Ammon's horn (tissue), 1 donor: ENCODE data around the gene PNMA8B.
A peak's percentile ranks its signal among the peaks of the same experiment; 100 is the strongest.

Source experiments
- DNase-seq: peaks from one replicate; pipeline ENCODE4 v3.0.0-alpha.2; 2016; ENCODE audit warnings: low spot score

The PNMA8B gene

DNA sequence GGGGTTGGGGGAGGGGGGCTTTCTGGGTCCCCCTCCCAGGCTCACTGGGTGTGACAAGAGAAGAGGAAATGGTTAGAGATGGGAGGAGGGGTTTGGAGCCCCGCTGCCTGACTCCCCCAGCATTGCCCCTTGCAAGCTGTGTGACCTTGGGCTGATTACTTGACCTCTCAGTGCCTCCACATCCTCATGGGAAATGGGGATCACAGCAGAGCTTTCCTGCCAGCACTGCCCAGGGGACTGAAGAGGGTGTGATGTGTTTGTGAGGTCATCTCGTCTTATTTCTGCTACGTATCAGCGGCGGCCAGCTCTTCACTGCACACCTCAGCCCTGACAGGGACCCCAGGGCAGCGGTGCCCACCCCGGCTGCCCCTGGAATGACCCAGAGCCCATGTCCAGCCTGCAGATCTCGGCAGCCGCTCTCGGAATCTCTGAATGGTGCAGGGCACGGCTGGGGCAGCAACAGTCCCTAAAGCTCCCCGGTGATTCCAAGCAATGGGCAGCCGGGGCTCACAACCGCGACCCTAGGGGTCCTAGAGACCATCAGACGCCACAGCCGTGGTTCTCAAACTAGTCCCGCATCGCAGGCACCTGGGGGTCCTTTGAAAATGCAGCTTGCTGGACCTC is 8.4 kb downstream of the PNMA8B start:
- DNase-seq: no peak

DNA sequence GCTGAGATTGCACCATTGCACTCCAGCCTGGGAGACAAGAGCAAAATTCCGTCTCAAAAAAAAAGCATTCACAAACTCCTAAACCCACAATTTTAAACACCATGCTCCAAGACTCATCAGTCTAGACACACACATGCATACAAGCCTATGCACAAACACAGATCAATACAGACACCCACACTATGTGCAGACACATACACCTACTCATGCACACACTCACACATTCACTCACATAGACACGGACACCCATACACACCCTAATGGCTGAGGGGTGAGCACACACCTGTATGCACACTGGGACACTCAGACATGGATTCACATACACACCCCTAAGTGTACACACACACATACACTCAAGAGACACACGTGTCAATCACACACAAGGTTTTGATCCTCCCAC is 9.3 kb downstream of the PNMA8B start:
- no peak for DNase-seq

DNA sequence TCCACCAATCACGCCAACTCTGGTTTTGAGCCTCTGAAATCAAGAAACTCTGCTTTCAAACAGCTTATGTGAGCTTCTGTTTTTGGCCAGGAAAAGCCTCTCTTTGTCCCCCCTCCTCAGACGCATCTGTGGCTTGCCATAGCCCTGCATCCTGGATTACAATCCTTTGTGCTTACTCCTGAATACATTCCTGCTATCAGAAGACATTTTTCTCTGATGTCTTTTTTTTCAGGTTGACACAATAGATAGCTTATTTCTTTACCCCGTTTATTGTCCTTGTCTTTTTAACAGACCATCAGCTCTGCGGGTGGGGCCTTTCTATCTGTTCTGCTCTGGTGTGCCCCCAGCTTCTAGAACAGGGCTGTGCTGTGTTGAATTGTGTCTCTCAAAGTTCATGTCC is 11.0 kb downstream of the PNMA8B start:
- no peak for DNase-seq

DNA sequence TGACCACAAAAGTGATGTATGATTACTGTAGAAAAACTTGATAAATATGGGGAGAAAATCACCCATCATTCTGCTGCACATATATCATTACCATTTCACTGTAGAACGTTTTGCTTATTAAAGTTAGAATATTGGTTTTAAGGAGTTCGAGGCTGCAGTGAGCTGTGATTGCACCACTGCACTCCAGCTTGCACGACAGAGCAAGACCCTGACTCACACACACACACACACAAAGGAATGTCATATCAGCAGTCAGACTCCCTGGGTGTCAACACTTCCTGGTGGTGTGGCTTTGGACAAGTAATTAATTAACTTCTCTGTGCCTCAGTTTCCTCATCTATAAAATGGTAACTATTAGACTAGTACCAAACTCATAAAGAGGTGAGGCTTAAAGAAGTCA is 13.0 kb downstream of the PNMA8B start:
- no peak for DNase-seq

DNA sequence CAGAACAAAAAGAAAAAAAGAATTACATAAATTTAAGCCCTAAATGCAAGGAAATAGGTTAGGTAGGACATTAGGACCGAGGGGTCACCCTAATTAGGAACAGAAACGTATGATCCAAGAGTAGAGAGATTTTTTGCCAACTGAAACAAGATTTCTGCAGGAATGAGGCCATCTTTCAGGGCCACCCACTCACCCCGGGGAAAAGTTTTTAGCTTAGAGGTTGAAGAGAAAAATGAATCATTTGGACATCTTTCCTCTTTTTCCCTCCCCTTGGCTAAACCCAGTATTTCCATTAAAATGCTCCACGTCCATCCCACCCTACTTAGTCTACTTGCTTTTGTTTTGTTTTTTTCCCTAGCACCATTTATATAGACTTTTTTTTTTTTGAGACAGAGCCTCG is 13.7 kb downstream of the PNMA8B start:
- no peak for DNase-seq

DNA sequence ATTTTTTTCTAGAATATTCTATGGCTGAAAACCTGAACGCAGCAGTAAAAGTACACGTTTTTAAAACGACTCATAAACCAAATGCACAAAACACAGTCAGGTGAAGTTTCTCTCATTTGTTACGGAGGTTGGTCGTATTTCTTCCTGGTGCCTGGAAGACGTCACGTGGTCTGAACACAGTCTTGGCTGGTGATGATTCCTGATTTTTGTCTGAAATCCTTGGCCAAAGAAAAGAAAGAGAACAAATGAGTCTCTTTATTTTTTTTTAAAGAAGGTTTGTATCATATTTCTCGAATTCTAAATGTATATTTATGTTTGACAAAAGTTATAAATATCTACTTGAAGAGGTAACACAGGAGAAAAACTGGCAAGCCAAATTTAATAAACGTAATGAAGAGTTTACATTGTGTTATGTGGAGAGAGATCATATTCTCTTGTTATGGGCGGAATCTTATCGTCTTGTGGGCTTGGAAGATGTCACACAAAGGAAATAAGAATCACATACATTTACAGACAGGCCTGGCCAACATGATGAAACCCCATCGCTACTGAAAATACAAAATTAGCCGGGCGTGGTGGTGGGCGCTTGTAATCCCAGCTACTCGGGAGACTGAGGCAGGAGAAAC is 14.3 kb downstream of the PNMA8B start:
- DNase-seq: no peak

DNA sequence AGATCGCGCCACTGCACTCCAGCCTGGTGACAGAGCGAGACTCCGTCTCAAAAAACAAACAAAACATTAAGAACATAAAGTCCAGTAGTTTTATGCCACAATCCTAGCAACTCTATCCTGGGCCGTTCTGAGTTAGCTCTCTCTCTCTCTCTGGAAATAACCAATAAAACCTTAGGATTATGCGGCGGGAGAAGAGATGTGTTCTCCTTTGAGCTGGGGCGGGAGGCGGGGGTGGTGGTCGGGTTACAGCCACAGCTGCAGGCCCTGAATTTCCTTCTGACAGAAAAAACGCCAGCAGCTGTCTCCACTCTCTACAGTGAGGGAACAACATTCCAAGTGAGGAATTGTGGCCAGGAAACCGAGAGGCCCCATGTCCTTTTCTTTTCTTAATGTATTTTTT is 15.3 kb downstream of the PNMA8B start:
- no peak for DNase-seq

DNA sequence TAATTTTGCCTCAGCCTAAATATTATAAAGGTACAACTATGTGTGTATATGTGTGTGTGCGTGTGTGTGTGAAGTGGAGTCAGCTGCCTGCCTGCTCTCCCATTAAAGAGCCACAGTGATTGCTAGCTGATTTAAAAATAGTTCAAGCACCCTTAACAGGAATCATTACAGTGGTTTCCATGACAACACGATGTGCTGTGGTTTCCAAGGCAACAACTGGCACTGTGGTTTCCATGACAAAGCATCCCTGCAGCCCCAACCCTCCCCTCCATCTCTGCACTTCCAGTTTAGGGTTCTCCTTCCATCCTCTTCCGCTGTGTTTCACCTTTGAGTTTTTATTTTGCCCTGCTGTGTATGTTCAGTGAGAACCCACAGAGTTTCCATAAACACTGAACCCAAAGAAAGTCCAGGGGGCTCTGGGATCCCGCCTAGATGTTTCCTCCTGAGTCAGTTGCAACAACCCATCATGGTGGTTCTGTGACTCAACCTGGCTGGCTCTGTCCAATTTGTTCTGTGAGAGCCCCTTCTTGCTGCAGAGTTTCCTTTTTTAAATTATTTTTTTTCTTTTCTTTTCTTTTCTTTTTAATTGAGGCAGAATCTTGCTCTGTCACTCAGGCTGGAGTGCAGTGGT is 17.2 kb downstream of the PNMA8B start:
- peak; percentile 89 for DNase-seq

DNA sequence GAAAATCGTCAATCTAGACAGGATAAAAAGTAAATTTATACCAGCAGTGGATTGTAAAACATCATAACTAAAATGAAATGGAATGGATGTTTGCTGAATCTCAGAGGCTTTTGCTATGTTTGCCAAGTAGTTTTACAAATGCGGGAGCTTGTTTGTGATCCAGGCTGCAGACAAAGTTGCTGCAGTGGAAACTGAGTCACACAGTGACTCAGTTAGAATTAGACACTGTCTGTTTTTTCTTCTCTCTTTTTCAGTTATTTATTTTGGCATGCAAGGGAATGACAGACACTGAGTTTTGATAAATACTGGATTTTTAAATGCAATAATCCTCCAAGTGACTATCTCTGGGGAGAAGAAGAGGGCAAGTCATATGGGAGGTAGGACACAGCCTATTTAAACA is 19.7 kb downstream of the PNMA8B start:
- DNase-seq: no peak

DNA sequence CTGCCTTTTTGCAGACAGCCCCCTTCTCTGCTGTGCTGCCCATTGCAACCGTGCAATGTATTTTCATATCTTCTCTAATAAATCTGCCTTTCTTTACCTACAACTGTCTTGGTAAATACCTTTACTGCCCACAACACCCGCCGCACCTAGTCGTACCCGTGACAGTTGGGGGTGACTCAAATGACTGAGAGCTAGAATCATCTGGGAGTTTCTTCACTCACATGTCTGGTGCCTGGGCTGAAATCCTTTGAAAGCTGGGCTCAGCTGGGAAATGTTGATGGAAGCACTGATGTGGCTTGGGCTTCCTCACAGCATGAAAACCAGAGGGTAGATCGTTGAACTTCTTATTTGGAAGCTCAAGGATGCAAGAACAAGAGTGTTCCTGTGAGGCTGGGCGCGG is 21.5 kb downstream of the PNMA8B start:
- no peak for DNase-seq

DNA sequence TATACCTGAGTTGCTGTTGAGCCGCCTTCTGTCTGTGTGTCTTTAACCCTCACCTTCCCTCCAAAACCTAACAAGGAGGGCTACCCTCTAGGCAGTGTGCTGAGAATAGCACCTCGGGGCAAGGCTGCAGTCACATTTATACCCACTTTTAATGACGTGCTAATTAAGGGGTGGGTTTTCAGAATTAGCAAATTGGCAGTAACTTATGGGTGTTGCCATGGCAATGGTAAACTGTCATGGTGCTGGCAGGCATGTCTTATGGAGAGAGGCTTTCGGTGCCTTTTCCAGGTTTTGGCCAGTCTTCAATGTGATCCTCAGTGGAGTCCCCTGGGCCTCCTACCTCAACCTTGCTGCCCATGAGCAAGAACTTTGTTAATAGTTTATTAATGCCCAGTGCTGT is 23.1 kb downstream of the PNMA8B start:
- no peak for DNase-seq

DNA sequence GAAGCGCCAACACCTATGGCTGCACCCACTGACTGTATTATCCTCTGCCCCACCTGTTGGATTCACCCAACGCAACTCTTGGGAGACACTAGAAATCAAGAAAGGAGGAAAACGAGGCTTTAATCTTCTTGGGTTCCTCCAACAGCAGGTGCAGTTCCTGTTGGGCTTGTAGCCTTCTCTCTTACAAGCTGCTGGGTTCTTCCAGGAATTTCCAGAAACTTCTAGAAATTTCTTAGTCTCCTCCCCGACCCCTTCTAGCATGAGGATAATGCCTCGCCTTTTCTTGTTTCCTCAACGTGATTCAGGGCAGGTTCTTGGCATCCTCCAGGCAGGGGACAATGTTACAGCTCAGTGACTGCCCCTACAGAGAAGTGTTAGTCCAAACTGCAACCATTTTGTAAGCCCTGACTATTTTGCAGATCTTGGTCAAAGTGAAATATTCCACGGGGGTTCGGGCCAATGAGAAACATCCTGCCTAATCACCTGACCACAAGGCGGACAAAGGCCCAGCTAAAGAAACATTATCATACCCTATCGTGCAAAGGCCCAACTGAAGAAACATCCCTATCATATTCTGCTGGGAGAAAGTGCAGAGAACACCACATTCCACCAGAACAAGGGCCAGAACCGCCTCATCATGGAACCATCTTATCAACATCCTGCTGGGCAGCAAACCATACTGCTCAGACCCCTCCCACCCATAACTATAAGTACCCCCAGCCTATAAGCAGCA is 23.7 kb downstream of the PNMA8B start:
- DNase-seq: no peak

DNA sequence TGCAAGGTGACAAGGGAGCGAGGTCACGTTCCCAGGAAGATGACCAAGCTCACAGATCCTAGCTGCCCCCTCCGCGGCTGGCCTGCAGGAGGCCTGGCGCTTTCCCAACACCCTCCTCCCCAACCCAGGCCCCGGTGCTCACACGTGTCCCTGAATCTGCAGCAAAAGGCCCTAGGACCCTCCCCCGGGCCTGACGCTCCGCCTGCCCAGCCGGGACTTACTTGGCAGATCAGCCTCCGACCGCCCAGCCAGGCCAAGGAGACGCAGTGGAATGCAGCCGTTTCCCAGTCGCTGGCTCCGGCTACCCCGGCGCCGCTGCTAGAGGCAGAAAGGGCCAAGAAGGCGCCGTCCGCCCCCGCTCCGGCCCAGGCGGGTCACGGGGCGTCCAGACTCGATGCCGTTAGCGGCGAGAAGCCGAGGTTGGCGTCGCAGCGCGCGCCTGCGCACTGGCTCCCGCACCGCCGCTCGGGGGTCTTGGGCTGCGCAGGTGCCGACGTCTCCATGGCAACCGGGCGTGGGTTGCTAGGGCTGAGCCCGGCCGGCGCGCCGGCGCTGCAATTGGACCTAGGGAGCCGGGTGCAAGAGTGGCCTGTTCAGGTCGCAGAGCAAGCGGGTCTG is 24.4 kb downstream of the PNMA8B start, which contains the start of gene PNMA8A:
PNMA8A (minus strand) TSS at position 448 of the 618 bp plus-strand sequence. CDS start 528 bp downstream, outside the sequence.
- DNase-seq: peak; percentile 84

DNA sequence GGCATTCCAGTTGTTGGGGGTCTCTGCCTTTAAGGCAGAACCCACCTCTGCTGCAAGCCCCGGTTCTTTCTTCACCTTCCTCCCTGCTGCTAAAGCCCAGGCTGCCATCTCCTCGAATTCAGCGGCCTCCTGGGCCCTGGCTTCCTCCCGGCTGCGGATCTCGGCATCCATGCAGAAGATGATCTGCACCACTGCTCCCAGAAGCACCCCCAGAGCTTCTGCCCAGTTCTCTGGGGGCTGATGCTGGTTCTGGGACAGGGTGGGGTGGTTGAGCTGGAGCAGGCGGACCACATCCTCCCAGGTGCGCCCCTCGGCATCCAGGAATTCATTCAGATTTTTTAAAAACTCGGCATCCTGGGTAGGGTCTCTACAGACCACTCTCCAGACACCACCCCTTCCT is 25.3 kb downstream of the PNMA8B start:
- DNase-seq: no peak

DNA sequence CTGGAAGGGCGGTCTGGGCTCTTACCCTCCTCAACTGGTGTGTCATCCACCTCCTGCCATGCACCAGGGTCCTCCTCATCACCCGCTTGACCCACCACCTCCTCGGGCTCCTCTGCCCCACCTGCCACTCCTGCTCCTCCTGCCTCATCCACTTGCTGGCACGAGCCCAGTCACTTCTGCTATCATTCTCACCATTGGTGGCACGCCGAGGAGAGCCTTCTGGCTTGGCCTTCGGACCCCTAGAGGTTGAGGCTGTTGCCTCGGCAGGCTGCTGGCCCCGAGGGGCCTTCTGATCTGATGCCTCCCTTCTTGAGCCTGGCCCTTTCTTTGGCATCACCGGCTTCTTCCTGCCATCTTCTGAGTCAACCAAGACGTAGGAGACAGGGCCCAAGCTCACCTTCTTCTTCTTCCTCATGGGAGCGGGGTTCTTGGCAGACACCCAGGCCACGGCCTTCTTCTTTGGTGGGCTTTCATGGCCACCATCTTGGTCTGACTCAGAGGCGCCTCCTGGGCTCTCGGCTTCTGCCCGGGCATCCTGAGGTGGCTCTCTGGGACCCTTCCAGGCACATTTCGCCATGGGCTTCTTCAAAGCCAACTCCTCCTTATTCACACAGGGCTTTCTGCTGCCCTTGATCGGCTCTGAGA is 26.0 kb downstream of the PNMA8B start:
- DNase-seq: no peak

DNA sequence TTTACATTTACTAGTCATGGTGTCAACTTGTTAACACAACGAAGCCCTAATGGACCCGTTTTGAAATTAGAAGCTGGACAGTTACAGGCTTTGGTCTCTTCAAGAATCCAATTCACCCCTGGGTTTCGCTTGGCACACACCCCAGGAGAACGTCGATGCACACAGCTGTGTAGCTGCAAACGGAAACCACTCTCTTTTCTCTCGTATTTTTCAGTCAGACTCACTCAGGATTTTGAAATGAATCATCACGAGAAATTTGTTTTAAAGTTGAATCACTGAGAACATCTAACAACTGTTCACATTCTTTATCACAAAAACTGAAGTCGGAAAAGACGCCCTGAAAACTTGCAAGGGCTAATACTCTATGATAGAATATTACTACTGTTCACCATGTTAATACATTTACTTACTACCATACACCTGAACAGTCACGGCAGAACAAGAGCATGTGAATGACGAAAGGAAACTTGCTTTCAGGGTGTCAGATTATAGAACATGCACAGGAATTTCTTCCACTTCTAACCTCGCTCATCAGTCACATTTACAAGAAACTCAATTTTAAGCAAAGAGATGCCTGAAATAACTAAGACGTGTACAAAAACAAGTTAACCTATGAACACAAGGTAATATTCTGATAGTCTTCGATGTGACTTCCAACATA is 29.0 kb downstream of the PNMA8B start:
- DNase-seq: no peak

DNA sequence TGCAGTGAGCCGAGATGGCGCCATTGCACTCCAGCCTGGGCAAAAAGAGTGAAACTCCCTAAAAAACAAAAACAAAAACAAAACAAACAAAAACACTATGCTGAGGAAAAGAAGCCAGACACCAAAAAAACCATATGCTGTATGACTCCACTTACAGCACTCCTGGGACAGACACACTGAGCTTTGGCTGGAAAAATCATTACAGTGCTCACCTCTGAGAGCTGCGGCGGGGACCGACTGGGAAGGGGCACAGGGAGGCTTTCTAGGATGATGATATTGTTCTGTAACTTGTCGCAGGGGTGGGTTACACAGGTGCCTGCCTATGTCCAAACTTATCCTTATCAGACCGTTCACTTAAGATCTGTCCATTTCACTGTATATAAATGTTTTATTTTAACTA is 32.2 kb downstream of the PNMA8B start:
- no peak for DNase-seq

DNA sequence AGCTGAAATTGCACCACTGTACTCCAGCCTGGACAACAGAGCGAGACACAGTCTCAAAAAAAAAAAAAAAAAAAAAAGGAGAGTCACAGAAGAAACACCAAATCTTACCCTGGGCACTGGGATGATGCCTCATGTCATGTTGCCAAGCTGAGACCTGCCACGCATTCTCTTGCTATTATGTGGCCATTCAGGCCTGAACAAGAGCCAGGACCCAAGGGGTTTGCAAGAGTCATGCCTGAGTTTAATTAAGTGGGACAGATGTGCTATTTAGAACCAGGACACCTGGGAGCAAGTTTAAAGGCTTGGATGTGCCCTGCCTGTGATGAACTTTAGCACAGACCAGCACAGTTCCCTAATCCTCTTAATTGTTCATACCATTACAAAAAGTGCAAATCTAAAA is 34.1 kb downstream of the PNMA8B start:
- DNase-seq: no peak

DNA sequence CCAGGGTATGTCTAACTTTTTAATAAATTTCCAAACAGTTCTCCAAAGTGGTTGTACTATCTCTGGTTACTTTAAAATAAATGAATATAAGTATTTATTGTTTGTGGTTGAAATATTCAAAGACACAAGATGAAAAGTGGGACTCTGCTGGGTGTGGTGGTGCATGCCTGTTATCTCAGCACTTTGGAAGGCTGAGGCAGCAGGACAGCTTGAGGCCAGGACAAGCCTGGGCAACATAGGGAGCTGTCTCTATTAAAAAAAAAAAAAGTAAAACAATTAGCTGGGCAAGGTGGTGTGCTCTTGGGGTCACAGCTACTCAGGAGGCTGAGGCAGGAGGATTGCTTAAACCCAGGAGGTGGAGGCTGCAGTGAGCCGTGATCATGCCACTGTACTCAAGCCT is 34.7 kb downstream of the PNMA8B start:
- DNase-seq: no peak

DNA sequence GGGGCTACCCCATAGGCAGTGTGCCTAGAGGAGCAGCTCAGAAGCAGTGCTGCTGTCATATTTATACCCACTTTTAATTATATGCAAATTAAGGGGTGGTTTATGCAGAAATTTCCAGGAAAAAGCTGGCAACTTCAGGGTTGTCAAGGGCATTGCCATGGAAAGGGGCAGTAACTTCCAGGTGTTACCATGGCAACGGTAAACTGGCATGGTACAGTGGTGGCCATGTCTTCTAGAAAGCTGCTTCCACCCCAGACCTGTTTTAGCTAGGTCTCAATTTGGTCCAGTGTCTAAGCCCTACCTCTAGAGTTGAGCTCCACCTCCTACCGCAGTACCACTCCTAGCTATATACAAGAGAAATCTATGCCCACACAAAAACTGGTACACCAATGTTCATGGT is 35.6 kb downstream of the PNMA8B start:
- no peak for DNase-seq

DNA sequence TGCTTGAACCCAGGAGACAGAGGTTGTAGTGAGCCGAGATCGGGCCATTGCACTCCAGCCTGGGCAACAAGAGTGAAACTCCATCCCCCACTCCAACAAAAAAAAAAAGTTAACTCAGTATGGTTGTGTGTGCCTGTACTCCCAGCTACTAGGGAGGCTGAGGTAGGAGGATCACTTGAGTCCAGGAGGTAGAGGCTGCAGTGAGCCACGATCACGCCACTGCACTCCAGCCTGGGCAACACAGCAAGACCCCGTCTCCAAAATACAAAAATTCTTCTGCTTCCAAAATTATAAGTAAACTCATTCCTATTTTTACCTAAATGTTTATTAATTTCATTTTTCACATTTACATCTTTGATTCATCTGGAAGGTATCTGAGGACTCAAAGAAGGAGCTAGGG is 38.7 kb downstream of the PNMA8B start:
- DNase-seq: no peak

DNA sequence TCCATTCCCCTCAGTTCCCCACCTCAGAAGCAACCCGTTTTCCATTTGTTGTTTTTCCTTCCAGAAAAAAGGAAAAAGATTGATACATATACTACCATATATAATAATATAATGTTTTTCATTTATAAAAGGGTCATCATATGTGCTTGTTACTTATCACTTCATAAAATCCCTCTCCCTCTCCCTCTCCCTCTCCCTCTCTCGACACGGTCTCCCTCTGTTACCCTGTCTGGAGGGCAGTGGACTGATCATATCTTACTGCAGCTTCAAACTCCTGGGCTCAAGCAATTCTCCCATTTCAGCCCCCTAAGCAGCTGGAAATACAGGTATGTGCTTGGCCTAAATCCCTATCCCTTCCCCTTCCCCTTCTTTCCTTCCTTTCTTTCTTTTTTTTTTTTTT is 41.4 kb downstream of the PNMA8B start:
- no peak for DNase-seq
